ENCODE measurements around the gene ZNF516. TPM values are rescaled to one million over a fixed set of nuclear protein-coding genes. Genes with fewer than 3 reads are reported as not detected.

ZNF516 gene
- total RNA-seq, 2 donors from 2014 or later, result 23.1 to 23.6 TPM

DNA sequence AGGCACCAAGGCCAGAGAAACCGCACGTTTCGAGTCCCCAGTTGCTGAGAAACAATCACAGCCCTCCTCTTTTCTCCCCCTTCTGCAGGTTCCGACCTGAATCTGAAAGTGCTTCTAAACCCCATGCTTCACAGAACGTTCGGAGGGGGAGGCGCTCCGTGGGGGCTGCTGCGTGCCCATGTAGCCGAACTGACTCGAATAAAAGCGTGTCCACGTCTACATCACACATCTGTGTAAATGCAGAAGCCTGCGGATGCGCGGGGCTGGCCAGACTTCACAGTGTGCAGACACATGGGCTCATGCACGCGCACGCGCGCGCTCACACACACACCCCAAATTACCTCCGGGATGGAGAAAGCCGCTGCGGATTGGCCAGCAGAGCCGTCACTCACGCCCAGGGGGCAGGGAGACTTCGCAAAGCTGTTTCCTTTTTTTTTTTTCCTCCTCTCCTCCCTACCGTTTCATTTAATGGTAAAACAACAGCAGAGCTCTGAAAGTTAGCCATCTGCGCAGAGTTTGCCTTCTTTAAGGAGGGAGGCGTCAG lies 2.3 kb downstream of the ZNF516 start:
- intact Hi-C loops (cut with DNase I, micrococcal nuclease), result no loop called here
- DNase-seq, result peak; percentile 99 to 100
- peak; percentile 86 for ATAC-seq

DNA sequence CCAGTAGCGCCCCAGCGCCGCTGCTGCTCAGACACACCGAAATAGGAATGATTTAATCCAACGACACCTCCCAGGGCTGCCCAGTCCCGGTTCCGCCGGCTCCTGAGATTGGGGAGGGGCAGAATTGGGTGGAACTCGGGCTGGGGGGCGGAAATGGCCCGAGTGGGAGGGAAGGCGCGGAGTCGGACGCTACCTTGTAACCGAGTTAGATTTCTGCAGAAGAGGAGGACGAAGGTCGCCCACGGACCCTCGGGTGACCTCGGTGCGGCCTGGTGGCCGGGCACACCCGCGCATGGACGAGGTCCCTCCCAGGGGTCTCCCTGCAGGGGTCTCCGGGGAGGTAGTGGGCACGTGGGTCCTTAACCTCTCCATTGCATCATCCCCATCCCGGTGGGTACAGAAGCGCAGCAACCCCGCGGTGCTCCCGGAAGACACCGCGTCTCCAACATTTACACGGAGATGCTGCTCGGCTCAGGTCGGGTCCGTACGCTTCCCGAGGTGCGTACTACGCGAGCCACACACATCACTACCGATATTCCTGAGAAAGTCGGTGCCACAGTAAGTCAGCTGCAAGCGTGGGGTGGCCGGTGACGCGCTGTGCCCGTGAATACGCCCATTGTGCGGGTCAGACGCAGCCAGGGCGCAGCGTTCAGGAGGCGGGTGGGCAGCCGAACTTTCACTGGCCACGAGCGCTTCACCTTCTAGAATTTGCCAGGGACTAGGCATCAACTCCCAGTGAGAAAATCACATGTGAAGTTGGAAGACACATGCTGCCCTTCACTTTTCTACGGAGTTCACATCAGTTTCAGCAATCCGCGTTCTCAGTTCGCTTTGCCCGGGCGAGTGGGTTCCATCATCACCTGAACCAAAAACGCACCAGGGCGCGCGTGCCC lies 3.0 kb downstream of the ZNF516 start:
- intact Hi-C loops (cut with DNase I, micrococcal nuclease), result no loop called here
- DNase-seq, result peak; percentile 48 to 59
- peak; percentile 29 for ATAC-seq

DNA sequence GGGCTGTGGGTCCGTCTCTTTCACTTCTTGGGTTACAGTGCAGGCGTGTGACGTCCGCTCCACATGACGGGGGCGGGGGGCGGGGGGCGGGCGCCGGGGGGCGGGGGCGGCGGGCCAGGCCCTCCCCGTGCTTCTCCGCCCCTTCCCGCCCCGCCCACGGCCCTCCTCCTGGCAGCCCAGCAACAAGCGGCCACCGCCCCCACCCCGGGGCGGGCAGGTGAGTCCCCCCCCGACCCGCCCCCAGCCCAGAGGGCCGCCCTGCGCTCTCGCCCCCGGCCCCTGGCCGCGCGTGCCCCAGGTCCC lies 3.6 kb downstream of the ZNF516 start:
- intact Hi-C loops (cut with DNase I, micrococcal nuclease), result no loop called here
- ATAC-seq (peak; percentile 45), DNase-seq (peak; percentile 88 to 90)

- ATAC-seq, result peak; percentile 31
- DNase-seq, result peak; percentile 74 to 81
- intact Hi-C loops (cut with DNase I, micrococcal nuclease), result no loop called here
These were observed 4.2 kb downstream of the ZNF516 start for GRCh38 chr18:76490670-76491472.

- ATAC-seq (no peak), DNase-seq (no peak)
- intact Hi-C loops (cut with DNase I, micrococcal nuclease), result no loop called here
These were observed 5.0 kb downstream of the ZNF516 start for GRCh38 chr18:76490033-76490432.

DNA sequence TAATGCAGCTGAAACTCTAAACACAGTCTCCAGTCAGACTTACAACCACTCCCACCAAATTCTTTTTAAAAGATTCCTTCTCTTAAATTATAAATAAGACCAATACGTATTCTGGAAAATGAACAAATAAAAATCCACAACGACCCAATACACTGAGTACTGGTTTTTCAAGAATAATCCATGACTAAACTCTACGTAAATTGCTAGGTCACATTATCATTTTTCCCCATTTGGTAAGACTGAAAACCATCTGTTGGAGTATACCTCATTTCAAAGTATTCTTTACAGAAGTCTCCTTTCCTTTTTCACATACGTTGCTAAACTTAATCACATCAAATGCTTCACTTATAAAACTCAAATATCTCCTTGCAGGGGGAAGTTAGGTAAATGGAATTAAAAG lies 6.0 kb downstream of the ZNF516 start:
- DNase-seq (no peak), ATAC-seq (no peak)
- intact Hi-C loops (cut with DNase I, micrococcal nuclease), result loop anchor here in 1 of 2 donors (5.0 kb wide), 1 partner anchor 37 kb away; no protein-coding TSS in a partner anchor

DNA sequence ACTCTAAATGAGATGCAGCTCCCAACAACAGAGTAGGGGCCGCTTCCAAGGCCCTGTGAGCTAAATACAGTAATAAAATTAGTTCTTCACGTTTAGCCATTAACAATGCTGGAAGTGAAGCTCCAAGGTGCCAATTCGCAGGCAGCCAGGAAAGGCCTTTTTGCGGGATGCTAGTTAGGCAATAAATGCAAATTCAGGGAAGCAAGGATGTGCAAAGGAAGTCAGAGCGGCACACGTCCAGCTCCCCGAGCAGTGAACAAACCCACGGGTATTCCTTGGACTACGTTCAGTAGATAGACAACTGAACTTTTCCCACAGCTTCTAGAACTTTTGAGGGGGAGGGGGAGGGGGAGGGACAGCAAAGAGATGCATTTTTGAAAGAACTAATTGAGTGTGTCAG lies 6.9 kb downstream of the ZNF516 start:
- ATAC-seq (no peak), DNase-seq (no peak)
- intact Hi-C loops (cut with DNase I, micrococcal nuclease), result loop anchor here in 1 of 2 donors (5.0 kb wide), 1 partner anchor 36 kb away; no protein-coding TSS in a partner anchor

DNA sequence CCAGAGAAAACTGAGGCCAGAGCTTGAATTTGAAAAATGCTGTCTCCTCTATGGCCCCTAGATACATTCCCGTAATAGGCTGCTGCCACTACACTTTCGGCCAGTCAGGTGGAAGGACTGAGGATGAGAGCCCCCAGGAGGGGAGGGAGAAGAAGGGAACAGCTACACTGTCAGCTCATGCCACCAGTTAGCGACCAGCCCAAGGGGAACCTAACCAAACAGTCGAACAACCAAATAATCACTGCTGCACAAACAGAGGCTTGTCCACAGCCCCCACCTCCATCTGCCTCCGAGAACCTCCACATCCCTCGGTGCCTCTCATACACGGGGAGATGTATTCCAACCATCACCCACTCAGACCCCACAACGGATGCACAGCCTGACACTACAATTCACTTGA lies 7.3 kb downstream of the ZNF516 start:
- DNase-seq, result no peak
- intact Hi-C loops (cut with DNase I, micrococcal nuclease), result loop anchor here in 1 of 2 donors (5.0 kb wide), 1 partner anchor 35 kb away; no protein-coding TSS in a partner anchor
- no peak for ATAC-seq

DNA sequence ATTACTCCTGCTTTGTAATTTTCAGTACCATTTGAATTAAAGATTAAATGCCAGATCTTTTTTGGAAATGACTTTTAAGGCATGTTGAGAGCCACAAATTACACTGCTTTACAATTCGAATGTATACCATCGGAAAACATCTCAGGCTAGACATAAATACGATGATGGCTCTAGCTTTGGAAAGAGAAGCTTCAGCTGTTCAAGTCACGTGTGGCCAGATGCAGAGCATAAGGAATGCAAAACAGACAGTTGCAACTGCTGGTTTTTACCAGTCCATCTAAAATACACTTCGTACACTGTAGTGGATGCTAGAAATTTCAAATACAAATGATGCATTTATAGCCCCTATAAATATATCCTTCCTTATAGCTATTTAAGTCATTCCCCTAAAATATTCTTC lies 8.0 kb downstream of the ZNF516 start:
- DNase-seq, result no peak
- intact Hi-C loops (cut with DNase I, micrococcal nuclease), result loop anchor here in 1 of 2 donors (5.0 kb wide), 1 partner anchor 35 kb away; no protein-coding TSS in a partner anchor
- no peak for ATAC-seq

- DNase-seq (no peak), ATAC-seq (no peak)
- intact Hi-C loops (cut with DNase I, micrococcal nuclease), result loop anchor here in 1 of 2 donors (5.0 kb wide), 1 partner anchor 34 kb away; no protein-coding TSS in a partner anchor
These were observed 8.5 kb downstream of the ZNF516 start for GRCh38 chr18:76486574-76486973.

GRCh38 chr18:76486038-76486437 lies 9.0 kb downstream of the ZNF516 start:
- intact Hi-C loops (cut with DNase I, micrococcal nuclease), result loop anchor here in 1 of 2 donors (5.0 kb wide), 1 partner anchor 34 kb away; no protein-coding TSS in a partner anchor
- no peak for DNase-seq
- ATAC-seq, result no peak

- DNase-seq (no peak), ATAC-seq (no peak)
- intact Hi-C loops (cut with DNase I, micrococcal nuclease), result loop anchor here in 1 of 2 donors (5.0 kb wide), 1 partner anchor 33 kb away; no protein-coding TSS in a partner anchor
These were observed 10.2 kb downstream of the ZNF516 start for GRCh38 chr18:76484749-76485387.

DNA sequence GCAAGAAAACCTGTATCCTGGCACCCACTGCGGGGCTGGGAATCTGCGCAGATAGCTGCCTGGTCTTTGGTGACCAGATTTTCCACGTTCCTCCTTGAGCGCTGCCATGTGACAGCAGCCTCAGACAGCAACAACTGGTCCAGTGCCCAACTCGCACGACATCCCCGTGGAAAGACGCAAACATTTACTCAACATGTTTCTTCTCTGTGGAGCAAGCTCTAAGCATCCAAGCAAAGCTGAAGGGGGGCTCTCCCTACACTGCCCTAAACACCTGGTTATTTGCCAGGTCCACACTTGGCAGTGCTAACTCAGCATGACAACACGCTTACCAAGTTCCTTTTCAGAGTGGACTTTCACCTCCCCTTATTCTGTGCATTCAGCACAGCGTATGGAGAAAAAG lies 11.3 kb downstream of the ZNF516 start:
- peak in 1 of 2 donors; percentile 22 for DNase-seq
- peak; percentile 96 for ATAC-seq
- intact Hi-C loops (cut with DNase I, micrococcal nuclease), result no loop called here

DNA sequence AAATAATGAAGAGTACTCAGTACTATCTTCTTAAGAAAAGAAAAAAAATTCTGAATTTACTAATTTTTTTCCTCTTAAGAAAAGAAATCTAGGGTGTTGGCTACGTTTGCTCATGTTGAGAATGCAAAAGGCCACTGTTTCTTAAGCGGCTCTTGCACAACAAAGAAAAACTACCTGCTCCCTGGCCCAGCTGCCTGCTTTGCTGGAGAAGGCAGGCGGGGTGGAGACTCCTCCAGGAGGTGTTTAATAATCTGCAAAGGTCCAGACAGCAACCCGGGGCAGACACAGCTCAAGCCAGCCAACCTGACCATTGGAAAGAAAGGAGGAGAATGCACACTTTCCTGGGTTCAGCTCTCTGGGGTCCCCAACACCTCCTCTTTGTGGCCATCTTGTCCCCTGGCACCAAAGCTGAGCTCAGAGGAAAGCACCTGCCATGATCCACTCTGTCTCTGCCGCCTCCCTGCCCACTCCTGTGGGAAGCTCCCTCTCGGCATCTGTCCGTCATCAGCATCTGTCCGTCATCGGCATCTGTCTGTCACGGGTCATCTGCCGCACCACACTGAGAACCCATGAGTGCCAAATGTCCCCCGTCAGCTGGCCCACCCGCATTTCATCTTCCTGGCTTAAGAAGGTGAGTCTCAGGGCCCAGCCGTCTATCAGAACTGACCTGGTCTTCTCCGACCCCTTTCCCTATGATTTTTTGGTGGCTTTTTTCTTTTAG lies 11.9 kb downstream of the ZNF516 start:
- intact Hi-C loops (cut with DNase I, micrococcal nuclease), result no loop called here
- DNase-seq (peak in 1 of 2 donors; percentile 3), ATAC-seq (no peak)

GRCh38 chr18:76482267-76482666 lies 12.8 kb downstream of the ZNF516 start:
- no peak for ATAC-seq
- intact Hi-C loops (cut with DNase I, micrococcal nuclease), result no loop called here
- DNase-seq, result no peak

DNA sequence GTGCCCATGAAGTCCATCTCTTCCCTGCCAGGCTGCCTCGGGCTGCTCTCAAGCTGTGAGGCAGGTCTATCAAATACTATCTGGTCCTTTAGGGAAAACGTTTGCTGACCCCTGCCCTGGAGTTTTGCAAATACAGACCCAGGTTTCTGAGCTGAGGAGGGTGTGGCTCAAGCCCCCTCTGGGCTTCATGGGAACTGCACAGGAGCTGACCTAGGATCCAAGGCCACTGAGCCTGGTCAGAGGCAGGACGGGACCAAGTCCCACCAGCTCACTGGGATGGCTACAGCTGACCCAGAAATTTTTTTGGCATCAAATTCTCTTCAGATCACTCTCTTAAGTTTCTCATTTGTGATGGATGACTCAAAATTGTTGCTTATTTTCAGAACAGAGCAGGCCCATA lies 14.1 kb downstream of the ZNF516 start:
- ATAC-seq, result no peak
- intact Hi-C loops (cut with DNase I, micrococcal nuclease), result no loop called here
- DNase-seq, result no peak

DNA sequence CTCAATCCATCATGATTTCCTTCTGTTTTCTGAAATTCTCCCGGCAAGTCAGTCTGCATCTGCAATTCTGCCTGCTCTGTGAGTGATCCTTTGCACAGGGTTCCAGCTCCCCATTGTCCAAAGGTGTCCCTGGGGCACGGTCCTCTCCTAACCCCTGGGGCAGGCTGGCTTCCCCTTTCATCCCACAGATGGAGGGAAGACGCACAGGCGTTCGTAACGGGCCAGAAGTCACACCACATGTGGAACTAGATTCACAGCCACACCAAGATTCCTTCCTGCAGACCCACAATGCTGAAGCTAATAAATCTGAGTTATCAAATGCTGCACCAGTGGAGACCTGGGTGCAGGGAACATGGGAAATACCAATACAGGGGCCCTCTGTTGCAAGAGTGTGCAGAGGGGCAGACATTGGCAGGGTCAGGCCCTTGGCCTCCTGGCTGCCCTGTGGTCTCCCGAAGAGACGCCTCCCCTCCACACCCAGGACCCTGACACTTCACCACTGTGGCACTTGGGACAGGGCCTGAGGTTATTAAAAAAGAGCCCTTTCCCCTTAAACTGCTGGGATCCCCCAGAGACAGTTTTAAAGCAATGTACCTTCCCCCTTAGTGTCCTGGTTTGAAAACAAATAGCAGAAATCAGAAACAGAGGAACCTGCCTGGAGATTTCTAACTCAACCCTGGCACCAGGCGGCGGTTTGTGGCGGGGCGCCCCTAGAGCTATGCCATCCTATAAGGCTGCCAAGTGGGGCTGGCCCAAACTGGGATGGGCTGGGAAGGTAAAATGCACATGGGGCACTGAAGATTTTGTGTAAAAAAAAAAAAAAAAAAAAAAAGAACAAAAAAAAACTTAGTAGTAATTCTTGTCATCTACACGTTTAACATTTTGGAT lies 15.4 kb downstream of the ZNF516 start:
- no peak for ATAC-seq

More for the DNA sequence above, 15.4 kb downstream of the ZNF516 start:
- intact Hi-C loops (cut with DNase I, micrococcal nuclease), result no loop called here
- peak in 1 of 2 donors; percentile 3 for DNase-seq

Data from left colon (tissue), 2 donors.